GM23338 (cell line): ENCODE results near the gene PJA1. TPM values are rescaled to one million over a fixed set of nuclear protein-coding genes. Genes with fewer than 3 reads are reported as not detected.

Source experiments
- ATAC-seq: fragments of 200-7000 bp; cut with Tn5 transposase; 3 replicates; pipeline ENCODE4 v1.9.1; 2020
- DNase-seq: peaks from one replicate; pipeline ENCODE4 v3.0.0-alpha.2; 2015; ENCODE audit warnings: low spot score
- H2AFZ ChIP-seq: fragments of 200-600 bp; sonication (generic); 2 replicates; pipeline ENCODE4 v1.8.0; 2016; ENCODE audit warnings: antibody characterized with exemption, mild to moderate bottlenecking, moderate library complexity
- H3F3A ChIP-seq: fragments of 200-600 bp; sonication (generic); replicated peaks from 2 replicates; pipeline ENCODE4 v1.8.0; 2017; ENCODE audit warnings: antibody characterized with exemption, mixed run types, low read depth
- H3K27ac ChIP-seq: fragments of 200-600 bp; sonication (generic); 2 replicates; pipeline ENCODE4 v1.6.1; 2016; ENCODE audit warnings: low read depth
- H3K27me3 ChIP-seq: fragments of 200-600 bp; sonication (generic); 2 replicates; pipeline ENCODE4 v1.8.0; 2016; ENCODE audit warnings: mild to moderate bottlenecking, mixed run types, moderate library complexity; ENCODE audit not compliant: insufficient read depth
- H3K36me3 ChIP-seq: fragments of 200-600 bp; sonication (generic); 2 replicates; pipeline ENCODE4 v1.8.0; 2016; ENCODE audit warnings: mild to moderate bottlenecking; ENCODE audit not compliant: insufficient read depth
- H3K4me1 ChIP-seq: fragments of 200-600 bp; sonication (generic); 2 replicates; pipeline ENCODE4 v1.8.0; 2016; ENCODE audit warnings: mild to moderate bottlenecking, moderate library complexity; ENCODE audit not compliant: insufficient read depth
- H3K4me2 ChIP-seq: fragments of 200-600 bp; sonication (generic); 2 replicates; pipeline ENCODE4 v1.7.1; 2017; ENCODE audit warnings: mixed run types
- H3K4me3 ChIP-seq: fragments of 200-600 bp; sonication (generic); 2 replicates; pipeline ENCODE4 v1.6.1; 2016; ENCODE audit warnings: mixed run types
- H3K79me2 ChIP-seq: fragments of 200-600 bp; sonication (generic); replicated peaks from 2 replicates; pipeline ENCODE4 v1.8.0; 2017; ENCODE audit warnings: mild to moderate bottlenecking; ENCODE audit not compliant: insufficient read depth
- H3K9me2 ChIP-seq: fragments of 200-600 bp; sonication (generic); 2 replicates; pipeline ENCODE4 v1.8.0; 2017; ENCODE audit not compliant: insufficient read depth
- H4K20me1 ChIP-seq: fragments of 200-600 bp; sonication (generic); replicated peaks from 2 replicates; pipeline ENCODE4 v1.8.0; 2017; ENCODE audit warnings: mild to moderate bottlenecking; ENCODE audit not compliant: insufficient read depth
- H3K27ac Mint-ChIP-seq: 2 replicates; pipeline ENCODE4 v1.8.0; 2020; ENCODE audit warnings: inconsistent platforms, mild to moderate bottlenecking, moderate library complexity, mixed read lengths
- H3K27me3 Mint-ChIP-seq: 3 replicates; pipeline ENCODE4 v1.8.0; 2022; ENCODE audit warnings: low read depth, mild to moderate bottlenecking, moderate library complexity, mixed read lengths, inconsistent platforms; ENCODE audit not compliant: insufficient read depth, poor library complexity
- H3K36me3 Mint-ChIP-seq: 3 replicates; pipeline ENCODE4 v1.8.0; 2021; ENCODE audit warnings: low read depth, mild to moderate bottlenecking, inconsistent platforms, moderate library complexity, mixed read lengths
- H3K4me1 Mint-ChIP-seq: 3 replicates; pipeline ENCODE4 v1.8.0; 2020; ENCODE audit warnings: mild to moderate bottlenecking, inconsistent platforms, mixed read lengths
- H3K4me3 Mint-ChIP-seq: 3 replicates; pipeline ENCODE4 v1.8.0; 2021; ENCODE audit warnings: moderate library complexity, mild to moderate bottlenecking, inconsistent platforms, mixed read lengths
- H3K9me3 Mint-ChIP-seq: 3 replicates; pipeline ENCODE4 v1.8.0; 2020; ENCODE audit warnings: moderate library complexity, mild to moderate bottlenecking, inconsistent platforms, mixed read lengths
- CREB1 ChIP-seq: fragments of 250-450 bp; sonication (Bioruptor Pico); IDR thresholded peaks from 2 replicates; pipeline ENCODE4 v1.5.0; 2020; ENCODE audit warnings: low read depth, mild to moderate bottlenecking, moderate library complexity
- EZH2 ChIP-seq: fragments of 200-600 bp; sonication (generic); IDR thresholded peaks from one replicate; pipeline ENCODE4 v1.8.0; 2017; ENCODE audit warnings: antibody characterized with exemption, mild to moderate bottlenecking, low read depth; ENCODE audit not compliant: unreplicated experiment
- EZH2phosphoT487 ChIP-seq: fragments of 200-600 bp; sonication (generic); IDR thresholded peaks from one replicate; pipeline ENCODE4 v1.8.1; 2018; ENCODE audit warnings: antibody characterized with exemption; ENCODE audit not compliant: unreplicated experiment
- JUNB ChIP-seq: IDR thresholded peaks from one replicate; pipeline ENCODE4 v1.6.1; 2016; ENCODE audit warnings: antibody characterized with exemption; ENCODE audit not compliant: unreplicated experiment
- NANOG ChIP-seq: IDR thresholded peaks from 2 replicates; pipeline ENCODE4 v1.6.1; 2016; ENCODE audit warnings: antibody characterized with exemption, borderline replicate concordance
- POLR2AphosphoS5 ChIP-seq: IDR thresholded peaks from 2 replicates; pipeline ENCODE4 v1.6.1; 2016; ENCODE audit warnings: antibody characterized with exemption, low read depth
- STAT1 ChIP-seq: IDR thresholded peaks from one replicate; pipeline ENCODE4 v1.6.1; 2016; ENCODE audit warnings: antibody characterized with exemption; ENCODE audit not compliant: unreplicated experiment
- ZNF114 ChIP-seq: fragments of 250-450 bp; sonication (Bioruptor Pico); IDR thresholded peaks from 2 replicates; pipeline ENCODE4 v1.5.0; 2020; ENCODE audit warnings: mild to moderate bottlenecking, moderate library complexity
- ZNF331 ChIP-seq: fragments of 250-450 bp; sonication (Bioruptor Pico); IDR thresholded peaks from 2 replicates; pipeline ENCODE4 v1.5.0; 2020; ENCODE audit warnings: low read depth, mild to moderate bottlenecking, moderate library complexity
- polyA plus RNA-seq: library from polyadenylated mRNA; unstranded; fragments of >200 nt; fragmentation: Nextera tagmentation; extraction: Ambion mirVana; gene quantifications from 2 replicates; pipeline ENCODE4 v1.2.1, GENCODE V29; 2016
- total RNA-seq: library from RNA; depleted of rRNA; stranded (reverse); fragments of >200 nt; shearing (Covaris generic); gene quantifications from 2 replicates; pipeline ENCODE4 v1.2.3, GENCODE V29; 2014
- TF ChIP-seq, protein P1 (sequence below), 2 experiments: fragments of 200-600 bp in 1 of 2; sonication (generic) in 1 of 2; conservative IDR thresholded peaks; 2 replicates each; pipeline versions ENCODE4 v1.5.1 to v1.6.1; 2016 to 2017; ENCODE audit warnings: antibody characterized with exemption in 2 of 2, low read depth in 2 of 2, mild to moderate bottlenecking in 2 of 2, moderate library complexity in 1 of 2
- TF ChIP-seq, protein P2 (sequence below): IDR thresholded peaks from 2 replicates; pipeline ENCODE4 v1.6.1; 2016; ENCODE audit warnings: antibody characterized with exemption
- TF ChIP-seq, protein P3 (sequence below): IDR thresholded peaks from one replicate; pipeline ENCODE4 v1.6.1; 2018; ENCODE audit warnings: antibody characterized with exemption; ENCODE audit not compliant: unreplicated experiment

PJA1 gene
- total and polyA plus RNA-seq, 2 experiments from 2014 or later = 25.2 to 31.3 TPM

DNA sequence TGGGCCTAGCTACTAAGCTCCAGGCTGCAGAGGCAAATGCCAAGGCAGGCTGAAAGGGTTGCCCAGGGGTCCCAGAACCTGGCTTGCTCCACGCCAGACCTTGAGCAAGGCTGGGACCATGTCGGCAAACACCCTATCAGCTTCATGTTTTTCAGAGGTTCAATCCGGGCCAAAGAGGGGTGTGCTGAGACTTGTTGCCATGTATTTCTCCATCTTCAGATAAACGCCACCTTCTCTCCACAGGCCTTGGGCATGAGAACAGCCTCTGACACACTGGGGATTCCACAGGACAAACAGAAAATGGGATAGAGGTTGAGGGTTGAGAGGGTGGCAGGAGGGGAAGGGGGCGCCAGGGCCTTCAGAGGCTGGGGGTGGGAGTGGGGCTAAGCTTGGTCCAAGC is 8.6 kb downstream of the PJA1 start (continued):
- TF ChIP-seq, protein P1, sequence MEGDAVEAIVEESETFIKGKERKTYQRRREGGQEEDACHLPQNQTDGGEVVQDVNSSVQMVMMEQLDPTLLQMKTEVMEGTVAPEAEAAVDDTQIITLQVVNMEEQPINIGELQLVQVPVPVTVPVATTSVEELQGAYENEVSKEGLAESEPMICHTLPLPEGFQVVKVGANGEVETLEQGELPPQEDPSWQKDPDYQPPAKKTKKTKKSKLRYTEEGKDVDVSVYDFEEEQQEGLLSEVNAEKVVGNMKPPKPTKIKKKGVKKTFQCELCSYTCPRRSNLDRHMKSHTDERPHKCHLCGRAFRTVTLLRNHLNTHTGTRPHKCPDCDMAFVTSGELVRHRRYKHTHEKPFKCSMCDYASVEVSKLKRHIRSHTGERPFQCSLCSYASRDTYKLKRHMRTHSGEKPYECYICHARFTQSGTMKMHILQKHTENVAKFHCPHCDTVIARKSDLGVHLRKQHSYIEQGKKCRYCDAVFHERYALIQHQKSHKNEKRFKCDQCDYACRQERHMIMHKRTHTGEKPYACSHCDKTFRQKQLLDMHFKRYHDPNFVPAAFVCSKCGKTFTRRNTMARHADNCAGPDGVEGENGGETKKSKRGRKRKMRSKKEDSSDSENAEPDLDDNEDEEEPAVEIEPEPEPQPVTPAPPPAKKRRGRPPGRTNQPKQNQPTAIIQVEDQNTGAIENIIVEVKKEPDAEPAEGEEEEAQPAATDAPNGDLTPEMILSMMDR (conservative IDR thresholded peaks at IDR 0.05; ENCODE audit: low read depth in 2 of 2) = no peak
- no peak for TF ChIP-seq ZNF331 (CRISPR knock-in tag)
- no peak for TF ChIP-seq JUNB
- TF ChIP-seq STAT1 = no peak
- no peak for TF ChIP-seq POLR2AphosphoS5
- no peak for TF ChIP-seq NANOG
- TF ChIP-seq, protein P2, sequence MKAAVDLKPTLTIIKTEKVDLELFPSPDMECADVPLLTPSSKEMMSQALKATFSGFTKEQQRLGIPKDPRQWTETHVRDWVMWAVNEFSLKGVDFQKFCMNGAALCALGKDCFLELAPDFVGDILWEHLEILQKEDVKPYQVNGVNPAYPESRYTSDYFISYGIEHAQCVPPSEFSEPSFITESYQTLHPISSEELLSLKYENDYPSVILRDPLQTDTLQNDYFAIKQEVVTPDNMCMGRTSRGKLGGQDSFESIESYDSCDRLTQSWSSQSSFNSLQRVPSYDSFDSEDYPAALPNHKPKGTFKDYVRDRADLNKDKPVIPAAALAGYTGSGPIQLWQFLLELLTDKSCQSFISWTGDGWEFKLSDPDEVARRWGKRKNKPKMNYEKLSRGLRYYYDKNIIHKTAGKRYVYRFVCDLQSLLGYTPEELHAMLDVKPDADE = no peak
- no peak for TF ChIP-seq ZNF114 (CRISPR knock-in tag)
- TF ChIP-seq EZH2phosphoT487 = no peak

DNA sequence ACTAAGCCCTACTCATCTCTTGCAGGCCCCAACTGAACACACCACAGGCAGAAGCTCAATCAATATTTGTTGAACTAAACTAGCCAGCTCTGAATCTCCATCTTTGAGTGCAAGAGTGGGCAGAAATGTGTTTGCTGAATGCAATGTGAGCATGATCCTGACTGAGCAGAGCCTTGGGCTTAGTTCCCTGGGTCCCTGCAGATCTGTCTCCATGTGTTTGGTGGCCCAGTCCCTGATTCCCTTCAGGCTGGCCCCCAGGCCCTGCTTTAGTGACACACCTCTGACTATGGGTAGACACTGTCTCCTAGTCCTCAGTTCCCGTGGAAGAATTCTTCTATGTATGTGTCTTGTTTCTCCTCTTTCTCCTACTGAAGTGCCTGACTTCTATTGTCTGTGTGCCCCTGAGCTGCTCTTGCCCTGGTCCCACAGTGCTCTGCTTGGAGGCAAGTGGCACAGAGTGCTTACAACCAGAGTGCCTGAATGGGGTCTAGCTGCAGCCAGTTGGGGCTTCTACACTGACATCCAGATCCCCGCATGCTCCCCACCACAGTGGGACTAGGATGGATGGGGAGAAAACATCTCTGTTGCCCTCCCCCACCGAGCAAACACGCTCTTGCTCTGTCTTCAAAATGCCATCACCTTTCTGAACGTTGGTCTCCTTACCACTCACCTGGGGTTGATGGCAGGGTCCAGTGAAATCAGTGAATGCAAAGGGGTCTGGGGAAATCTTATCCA is 9.3 kb downstream of the PJA1 start:
- ATAC-seq (no peak), DNase-seq (no peak)
- TF ChIP-seq, protein P1 (conservative IDR thresholded peaks at IDR 0.05; ENCODE audit: low read depth in 2 of 2) = no peak
- TF ChIP-seq JUNB (no peak), EZH2phosphoT487 (no peak), EZH2 (no peak), ZNF331 (CRISPR knock-in tag) (no peak), CREB1 (no peak), STAT1 (no peak)
- TF ChIP-seq, protein P2 = no peak
- TF ChIP-seq, protein P3, sequence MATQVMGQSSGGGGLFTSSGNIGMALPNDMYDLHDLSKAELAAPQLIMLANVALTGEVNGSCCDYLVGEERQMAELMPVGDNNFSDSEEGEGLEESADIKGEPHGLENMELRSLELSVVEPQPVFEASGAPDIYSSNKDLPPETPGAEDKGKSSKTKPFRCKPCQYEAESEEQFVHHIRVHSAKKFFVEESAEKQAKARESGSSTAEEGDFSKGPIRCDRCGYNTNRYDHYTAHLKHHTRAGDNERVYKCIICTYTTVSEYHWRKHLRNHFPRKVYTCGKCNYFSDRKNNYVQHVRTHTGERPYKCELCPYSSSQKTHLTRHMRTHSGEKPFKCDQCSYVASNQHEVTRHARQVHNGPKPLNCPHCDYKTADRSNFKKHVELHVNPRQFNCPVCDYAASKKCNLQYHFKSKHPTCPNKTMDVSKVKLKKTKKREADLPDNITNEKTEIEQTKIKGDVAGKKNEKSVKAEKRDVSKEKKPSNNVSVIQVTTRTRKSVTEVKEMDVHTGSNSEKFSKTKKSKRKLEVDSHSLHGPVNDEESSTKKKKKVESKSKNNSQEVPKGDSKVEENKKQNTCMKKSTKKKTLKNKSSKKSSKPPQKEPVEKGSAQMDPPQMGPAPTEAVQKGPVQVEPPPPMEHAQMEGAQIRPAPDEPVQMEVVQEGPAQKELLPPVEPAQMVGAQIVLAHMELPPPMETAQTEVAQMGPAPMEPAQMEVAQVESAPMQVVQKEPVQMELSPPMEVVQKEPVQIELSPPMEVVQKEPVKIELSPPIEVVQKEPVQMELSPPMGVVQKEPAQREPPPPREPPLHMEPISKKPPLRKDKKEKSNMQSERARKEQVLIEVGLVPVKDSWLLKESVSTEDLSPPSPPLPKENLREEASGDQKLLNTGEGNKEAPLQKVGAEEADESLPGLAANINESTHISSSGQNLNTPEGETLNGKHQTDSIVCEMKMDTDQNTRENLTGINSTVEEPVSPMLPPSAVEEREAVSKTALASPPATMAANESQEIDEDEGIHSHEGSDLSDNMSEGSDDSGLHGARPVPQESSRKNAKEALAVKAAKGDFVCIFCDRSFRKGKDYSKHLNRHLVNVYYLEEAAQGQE = no peak
- Mint-ChIP-seq H3K27ac (peak overlapping the region; percentile 36; the same call in 1 of the 2 replicates), H3K4me3 (no peak overlapping the region), H3K9me3 (no peaks in the 10 kb centered on the region), H3K36me3 (peaks cover 4% of the 10 kb centered on the region; the same call in 2 of the 3 replicates), H3K27me3 (peaks cover 9% of the 10 kb centered on the region), H3K4me1 (peaks cover 45% of the 10 kb centered on the region)
- H3K27ac ChIP-seq = no peak overlapping the region
- H3K9me2 ChIP-seq = no peaks in the 10 kb centered on the region
- H3K27me3 ChIP-seq = no peaks in the 10 kb centered on the region
- H3K79me2 ChIP-seq = no peaks in the 10 kb centered on the region
- peak overlapping the region; percentile 62 for H3K4me2 ChIP-seq
- peaks cover 35% of the 10 kb centered on the region for H3K4me1 ChIP-seq
- no peaks in the 10 kb centered on the region for H3K36me3 ChIP-seq
- H2AFZ ChIP-seq = no peak overlapping the region
- no peaks in the 10 kb centered on the region for H4K20me1 ChIP-seq
- H3F3A ChIP-seq = no peaks in the 10 kb centered on the region
- H3K4me3 ChIP-seq = no peak overlapping the region
